LNCAP (cell line): Measurements from ENCODE around the gene GABBR2.

Source experiments
- TF ChIP-seq, protein P1 (sequence below): fragments of 450-650 bp; IDR thresholded peaks from 2 replicates; pipeline ENCODE4 v1.5.1; 2017; ENCODE audit warnings: mild to moderate bottlenecking

Gene GABBR2

DNA sequence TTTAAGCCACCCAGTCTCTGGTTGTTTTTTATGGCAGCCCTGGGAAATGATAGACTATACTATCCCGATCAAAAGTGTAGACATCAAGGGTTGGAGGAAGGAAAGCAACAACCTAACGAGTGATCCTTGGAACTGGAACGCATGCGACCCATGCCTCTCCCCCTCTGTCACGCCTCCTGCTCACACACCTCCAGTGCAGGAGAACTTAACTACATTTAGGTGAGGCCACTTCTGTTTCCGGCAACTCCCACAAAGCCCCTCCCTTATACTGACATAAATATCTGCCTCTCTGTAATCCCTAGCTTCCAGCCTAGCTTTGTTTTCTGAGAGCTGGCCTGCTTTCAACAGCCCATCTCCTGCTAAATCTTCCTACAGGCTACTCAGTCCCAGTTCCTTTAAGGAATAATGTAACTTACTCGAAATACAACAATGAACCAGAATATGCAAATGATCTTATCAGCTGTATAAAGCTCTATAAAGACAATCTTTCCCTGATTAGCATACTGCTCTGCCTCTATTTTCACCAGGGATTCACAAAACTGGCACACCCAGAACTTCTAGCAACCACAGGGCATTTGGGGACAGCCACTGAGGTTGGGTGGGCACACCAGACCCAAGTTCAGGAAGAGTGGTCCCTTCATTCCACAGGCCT, 73.9 kb downstream of the GABBR2 start:
- TF ChIP-seq, protein P1, sequence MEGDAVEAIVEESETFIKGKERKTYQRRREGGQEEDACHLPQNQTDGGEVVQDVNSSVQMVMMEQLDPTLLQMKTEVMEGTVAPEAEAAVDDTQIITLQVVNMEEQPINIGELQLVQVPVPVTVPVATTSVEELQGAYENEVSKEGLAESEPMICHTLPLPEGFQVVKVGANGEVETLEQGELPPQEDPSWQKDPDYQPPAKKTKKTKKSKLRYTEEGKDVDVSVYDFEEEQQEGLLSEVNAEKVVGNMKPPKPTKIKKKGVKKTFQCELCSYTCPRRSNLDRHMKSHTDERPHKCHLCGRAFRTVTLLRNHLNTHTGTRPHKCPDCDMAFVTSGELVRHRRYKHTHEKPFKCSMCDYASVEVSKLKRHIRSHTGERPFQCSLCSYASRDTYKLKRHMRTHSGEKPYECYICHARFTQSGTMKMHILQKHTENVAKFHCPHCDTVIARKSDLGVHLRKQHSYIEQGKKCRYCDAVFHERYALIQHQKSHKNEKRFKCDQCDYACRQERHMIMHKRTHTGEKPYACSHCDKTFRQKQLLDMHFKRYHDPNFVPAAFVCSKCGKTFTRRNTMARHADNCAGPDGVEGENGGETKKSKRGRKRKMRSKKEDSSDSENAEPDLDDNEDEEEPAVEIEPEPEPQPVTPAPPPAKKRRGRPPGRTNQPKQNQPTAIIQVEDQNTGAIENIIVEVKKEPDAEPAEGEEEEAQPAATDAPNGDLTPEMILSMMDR: no peak

GRCh38 chr9:98632839-98633238, 75.9 kb downstream of the GABBR2 start:
- TF ChIP-seq, protein P1: no peak

DNA sequence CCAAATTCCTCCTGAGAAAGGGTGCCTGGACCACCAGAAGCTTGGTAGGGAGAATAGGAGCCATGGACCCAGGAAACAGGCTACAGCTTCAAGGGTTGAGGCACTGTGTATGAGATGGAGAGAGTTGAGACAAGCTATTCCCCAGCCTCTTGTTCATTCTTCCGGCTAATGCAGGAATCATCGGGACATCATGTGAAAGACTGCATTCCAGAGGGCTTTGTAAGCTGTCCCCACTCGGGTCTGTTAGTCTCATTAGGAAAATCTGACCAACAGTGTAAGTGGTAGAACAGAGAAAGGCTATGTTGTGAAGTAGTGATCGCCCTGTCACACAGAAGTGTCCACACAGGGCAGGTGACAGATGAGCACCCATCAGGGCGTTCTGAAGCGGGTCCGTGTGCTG, 81.4 kb downstream of the GABBR2 start:
- TF ChIP-seq, protein P1: no peak

GRCh38 chr9:98625728-98626127, 83.0 kb downstream of the GABBR2 start:
- TF ChIP-seq, protein P1: no peak

DNA sequence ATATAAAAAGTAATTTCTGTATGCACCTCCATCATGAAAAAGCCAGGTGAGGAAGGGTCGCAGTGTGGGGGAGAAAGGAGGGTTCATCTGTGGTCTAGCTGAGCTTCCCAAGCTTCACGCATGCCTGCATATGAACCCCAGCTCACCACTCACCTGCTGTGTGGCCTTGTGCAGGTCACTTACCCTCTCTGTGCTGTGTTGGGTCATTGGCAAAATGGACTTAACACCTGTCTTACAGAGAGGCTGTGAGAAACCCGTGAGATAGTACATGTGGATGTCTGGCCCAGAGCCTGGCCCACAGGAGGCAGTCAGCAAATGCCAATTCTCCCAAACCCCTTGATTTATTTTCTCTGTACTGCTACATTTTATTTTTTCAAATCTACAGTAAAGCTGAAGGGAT, 88.9 kb downstream of the GABBR2 start:
- TF ChIP-seq, protein P1: no peak

DNA sequence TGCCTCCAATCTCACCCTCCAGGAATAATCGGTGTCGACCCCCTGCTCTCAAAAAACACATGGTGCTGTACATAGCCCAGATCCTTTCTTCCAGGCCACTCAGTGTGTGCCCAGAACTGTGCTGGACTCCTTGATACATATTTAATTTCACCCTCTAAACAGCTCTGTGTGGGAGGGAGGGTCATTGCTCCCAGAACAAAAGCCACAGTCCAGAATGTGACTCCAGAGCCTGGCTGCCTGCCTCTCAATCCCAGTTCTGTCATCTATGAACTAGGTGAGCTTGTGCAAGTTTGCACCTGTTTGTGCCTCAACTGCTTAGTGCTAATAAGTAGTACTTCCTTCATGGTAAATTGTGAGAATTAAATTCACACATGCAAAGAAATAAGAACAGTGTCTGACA, 93.1 kb downstream of the GABBR2 start:
- TF ChIP-seq, protein P1: no peak

DNA sequence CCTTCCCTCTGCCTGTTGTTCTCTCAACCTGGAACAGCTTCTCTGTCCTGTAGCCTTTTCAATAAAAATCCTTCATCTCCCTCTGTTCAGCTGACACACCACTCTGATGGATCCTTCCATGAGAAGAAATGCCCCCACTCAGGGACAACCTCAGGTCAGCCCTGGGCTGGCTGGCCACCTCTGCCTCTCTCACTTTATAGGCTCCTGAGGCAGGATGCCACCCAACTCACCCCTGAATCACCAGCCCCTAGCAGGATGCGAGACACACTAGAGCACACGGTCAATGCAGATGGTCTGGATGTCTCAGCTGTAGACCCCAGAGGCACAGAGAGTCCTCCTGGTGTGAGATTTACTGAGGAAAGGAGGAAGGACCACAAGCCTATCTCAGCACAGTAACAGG, 93.8 kb downstream of the GABBR2 start:
- TF ChIP-seq, protein P1: no peak
